Measurements from ENCODE around the gene FAM219B. TPM values are rescaled to one million over a fixed set of nuclear protein-coding genes. Genes with fewer than 3 reads are reported as not detected.

Gene FAM219B
- total and polyA plus RNA-seq, 2 of the 8 experiments (the other 6 are each of a cell fraction or from before 2014, with no cell fraction given): 57.1 to 66.6 TPM

DNA sequence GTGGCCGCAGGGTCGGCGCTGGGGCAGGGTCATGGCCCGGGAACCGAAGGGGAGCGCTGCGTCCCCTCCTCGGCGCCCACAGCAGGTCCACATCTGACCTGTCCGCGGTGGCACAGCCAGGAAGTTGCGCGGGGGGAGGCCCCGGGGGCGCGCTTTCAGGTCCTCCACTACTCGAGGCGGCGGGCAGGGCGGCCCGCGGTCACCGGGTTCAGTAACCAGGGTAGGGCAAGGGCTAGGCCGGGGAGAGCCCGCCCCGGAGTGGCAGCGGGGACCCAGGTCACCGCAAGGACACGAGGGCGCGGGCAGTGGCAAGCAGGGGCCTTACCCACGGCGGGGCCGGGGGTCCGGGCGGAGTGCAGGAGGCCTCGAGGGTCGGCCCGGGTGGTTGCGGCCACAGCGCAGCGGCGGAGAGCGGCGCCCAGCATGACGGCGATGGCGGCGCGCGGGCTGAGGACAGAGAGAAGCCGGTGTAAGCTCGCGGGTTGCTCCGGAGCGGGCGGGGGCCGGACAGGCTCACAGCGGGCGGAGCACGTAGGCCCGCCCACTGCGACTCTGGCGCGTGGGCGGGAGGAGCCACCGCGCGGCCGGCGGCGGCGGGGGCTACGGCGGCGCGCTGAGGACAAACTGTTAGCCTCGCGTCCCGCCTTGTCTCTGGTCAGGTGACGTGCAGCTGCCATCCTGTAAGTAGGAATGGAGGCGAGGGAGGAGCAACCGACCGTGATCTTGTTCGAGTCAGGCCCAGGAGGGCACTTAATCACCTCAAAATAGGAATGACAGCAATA is 31.1 kb upstream of the FAM219B start, which contains the start of gene COX5A (continued):
- TF ChIP-seq EZH2 (IDR thresholded peaks at IDR 0.05; ENCODE audit: low read depth, low read length, severe bottlenecking): no peak
- TF ChIP-seq CBX5 (IDR thresholded peaks at IDR 0.05; ENCODE audit: low read depth, low read length): no peak
- no peak for TF ChIP-seq SP4 (IDR thresholded peaks at IDR 0.05; ENCODE audit: low read length)
- TF ChIP-seq, protein P1, sequence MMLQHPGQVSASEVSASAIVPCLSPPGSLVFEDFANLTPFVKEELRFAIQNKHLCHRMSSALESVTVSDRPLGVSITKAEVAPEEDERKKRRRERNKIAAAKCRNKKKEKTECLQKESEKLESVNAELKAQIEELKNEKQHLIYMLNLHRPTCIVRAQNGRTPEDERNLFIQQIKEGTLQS (IDR thresholded peaks at IDR 0.05; ENCODE audit: insufficient read depth, low read depth, low read length): no peak; the same call in 1 of the 2 replicates
- TF ChIP-seq CEBPB (IDR thresholded peaks at IDR 0.05; ENCODE audit: low read depth, low read length): no peak
- TF ChIP-seq ZNF274 (IDR thresholded peaks at IDR 0.05; ENCODE audit: borderline replicate concordance, extremely low read depth, low read length): no peak
- TF ChIP-seq EP300 (IDR thresholded peaks at IDR 0.05; ENCODE audit: borderline replicate concordance in 1 of 2, low read depth in 2 of 2, low read length in 2 of 2): 0 out of 3 replicates have a peak, but pooled peaks of 1 of the 2 experiments have one; percentile 30
- TF ChIP-seq KDM5A (IDR thresholded peaks at IDR 0.05; ENCODE audit: low read length): 0 out of 2 replicates have a peak, but pooled peaks have one; percentile 44
- peak; percentile 86; the same call in 1 of the 2 replicates for TF ChIP-seq POLR2AphosphoS5 (IDR thresholded peaks at IDR 0.05; ENCODE audit: low read depth, low read length)
- TF ChIP-seq, protein P2, sequence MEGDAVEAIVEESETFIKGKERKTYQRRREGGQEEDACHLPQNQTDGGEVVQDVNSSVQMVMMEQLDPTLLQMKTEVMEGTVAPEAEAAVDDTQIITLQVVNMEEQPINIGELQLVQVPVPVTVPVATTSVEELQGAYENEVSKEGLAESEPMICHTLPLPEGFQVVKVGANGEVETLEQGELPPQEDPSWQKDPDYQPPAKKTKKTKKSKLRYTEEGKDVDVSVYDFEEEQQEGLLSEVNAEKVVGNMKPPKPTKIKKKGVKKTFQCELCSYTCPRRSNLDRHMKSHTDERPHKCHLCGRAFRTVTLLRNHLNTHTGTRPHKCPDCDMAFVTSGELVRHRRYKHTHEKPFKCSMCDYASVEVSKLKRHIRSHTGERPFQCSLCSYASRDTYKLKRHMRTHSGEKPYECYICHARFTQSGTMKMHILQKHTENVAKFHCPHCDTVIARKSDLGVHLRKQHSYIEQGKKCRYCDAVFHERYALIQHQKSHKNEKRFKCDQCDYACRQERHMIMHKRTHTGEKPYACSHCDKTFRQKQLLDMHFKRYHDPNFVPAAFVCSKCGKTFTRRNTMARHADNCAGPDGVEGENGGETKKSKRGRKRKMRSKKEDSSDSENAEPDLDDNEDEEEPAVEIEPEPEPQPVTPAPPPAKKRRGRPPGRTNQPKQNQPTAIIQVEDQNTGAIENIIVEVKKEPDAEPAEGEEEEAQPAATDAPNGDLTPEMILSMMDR (IDR thresholded peaks at IDR 0.05; ENCODE audit: control extremely low read depth in 1 of 3, insufficient read depth in 1 of 3, low read depth in 1 of 3, low read length in 3 of 3): no peak
- no peak for TF ChIP-seq HDAC6 (IDR thresholded peaks at IDR 0.05; ENCODE audit: low read depth, low read length)

All from H1 (cell line).